Activated T-helper 17 cell treated with anti-CD3 and anti-CD28 coated beads, Interleukin-2, amount 50 U/mL, for 72 hours (primary cell): Measurements from ENCODE around the gene BLOC1S3. TPM values are rescaled to one million over a fixed set of nuclear protein-coding genes. Genes with fewer than 3 reads are reported as not detected.

ENCODE experiments used
- ATAC-seq: fragments of 150-1000 bp; cut with Tn5 transposase; replicated peaks from 2 replicates; pipeline ENCODE4 v1.10.0; 2021; ENCODE audit warnings: mild to moderate bottlenecking, moderate library complexity
- H3K27ac Mint-ChIP-seq: one replicate; pipeline ENCODE4 v1.8.0; 2022; ENCODE audit warnings: mixed read lengths
- H3K27me3 Mint-ChIP-seq: one replicate; pipeline ENCODE4 v1.8.0; 2022; ENCODE audit warnings: mixed read lengths
- H3K36me3 Mint-ChIP-seq: one replicate; pipeline ENCODE4 v1.8.0; 2022; ENCODE audit warnings: low read depth, mild to moderate bottlenecking, mixed read lengths
- H3K4me1 Mint-ChIP-seq: one replicate; pipeline ENCODE4 v1.8.0; 2022; ENCODE audit warnings: mixed read lengths
- H3K4me3 Mint-ChIP-seq: one replicate; pipeline ENCODE4 v1.8.0; 2022; ENCODE audit warnings: mild to moderate bottlenecking, mixed read lengths
- H3K9me3 Mint-ChIP-seq: one replicate; pipeline ENCODE4 v1.8.0; 2022; ENCODE audit warnings: mixed read lengths
- total RNA-seq, 2 donors: library from RNA; stranded (reverse); gene quantifications; one replicate each; pipeline ENCODE4 v1.2.3, GENCODE V29; 2022

The BLOC1S3 gene
- total RNA-seq, 2 donors from 2014 or later, result 13.9 to 16.7 TPM

DNA sequence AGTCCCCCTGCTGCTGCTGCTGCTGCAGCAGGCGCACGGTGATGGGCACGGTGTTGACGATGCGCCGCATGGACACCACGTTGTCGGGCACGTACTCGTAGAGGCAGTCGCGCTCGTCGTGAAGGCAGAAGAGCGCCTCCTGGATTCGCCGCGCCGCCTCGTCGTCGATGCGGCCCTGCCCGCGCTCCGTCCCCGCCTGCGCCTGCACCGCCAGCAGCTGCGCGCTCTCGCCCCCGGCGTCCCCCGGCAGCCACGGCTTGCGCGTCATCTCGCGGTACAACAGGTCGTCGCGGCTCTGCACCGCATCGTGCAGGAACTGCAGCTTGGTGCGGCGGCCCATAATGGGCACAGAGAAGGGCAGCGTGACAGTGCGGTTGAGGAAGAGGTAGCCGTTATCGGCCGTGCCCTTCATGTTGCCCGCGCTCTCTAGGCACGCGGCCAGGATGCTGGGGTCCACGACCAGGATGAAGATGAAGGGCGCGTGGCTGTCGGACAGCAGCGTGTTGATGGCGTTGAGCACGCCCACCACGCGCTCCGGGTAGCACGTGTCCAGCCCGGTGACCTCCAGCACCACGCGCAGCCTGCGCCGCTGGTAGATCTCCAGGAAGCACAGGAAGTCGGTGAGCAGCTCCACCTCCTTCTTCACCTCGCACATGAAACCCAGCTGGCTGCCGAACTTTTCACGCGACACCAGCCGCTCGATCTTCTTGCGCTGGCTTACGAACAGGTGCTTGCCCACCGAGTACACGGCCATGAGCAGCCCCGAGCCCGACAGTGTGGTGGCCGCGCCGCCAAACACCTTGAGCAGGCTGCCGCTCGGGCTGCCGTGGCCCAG is 25.9 kb upstream of the BLOC1S3 start:
- no peaks in the 10 kb centered on the region for H3K27me3 Mint-ChIP-seq
- peak overlapping the region; percentile 77 for H3K4me3 Mint-ChIP-seq
- H3K4me1 Mint-ChIP-seq, result peaks cover 16% of the 10 kb centered on the region
- H3K27ac Mint-ChIP-seq, result no peak overlapping the region
- peak; percentile 57 for ATAC-seq
- peaks cover 5% of the 10 kb centered on the region for H3K36me3 Mint-ChIP-seq
- H3K9me3 Mint-ChIP-seq, result no peaks in the 10 kb centered on the region

DNA sequence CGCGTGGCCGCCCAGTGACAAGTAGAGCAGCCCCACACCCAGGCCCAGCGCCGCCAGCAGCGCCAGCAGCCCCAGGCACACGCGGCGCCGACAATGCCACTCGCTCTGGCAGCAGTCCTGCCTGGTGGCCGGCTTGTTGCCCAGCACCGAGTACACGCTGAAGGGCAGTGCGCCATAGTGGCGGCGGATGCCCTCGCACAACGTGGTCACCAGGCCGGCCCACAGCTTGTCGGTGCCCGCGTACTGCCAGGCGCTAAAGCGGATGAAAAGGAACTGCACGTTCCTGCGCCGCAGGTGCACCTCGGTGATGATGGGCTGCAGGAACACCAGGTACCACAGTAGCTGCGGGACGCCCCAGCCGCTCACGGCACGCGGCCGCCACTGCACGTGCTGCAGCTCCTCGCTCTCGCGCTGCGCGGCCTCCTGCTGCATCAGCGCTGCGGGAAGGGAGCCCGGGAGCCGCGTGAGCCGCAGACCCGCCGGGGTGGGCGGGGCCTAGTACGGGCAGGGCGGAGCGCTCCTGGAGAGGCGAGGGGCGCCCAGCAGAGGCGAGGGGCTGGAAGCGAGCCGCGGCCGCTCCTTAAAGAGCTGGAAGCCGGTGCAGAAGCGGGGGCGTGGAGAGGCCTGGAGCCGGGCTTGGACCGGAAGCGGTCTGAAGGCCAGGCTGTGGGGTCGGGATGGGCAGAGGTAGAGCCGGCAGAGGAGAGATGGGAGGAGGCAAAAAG is 25.1 kb upstream of the BLOC1S3 start:
- peaks cover 3% of the 10 kb centered on the region for H3K27me3 Mint-ChIP-seq
- peak; percentile 19 for ATAC-seq
- no peaks in the 10 kb centered on the region for H3K9me3 Mint-ChIP-seq
- H3K4me1 Mint-ChIP-seq, result peaks cover 20% of the 10 kb centered on the region
- H3K4me3 Mint-ChIP-seq, result peak overlapping the region; percentile 77
- H3K36me3 Mint-ChIP-seq, result peaks cover 5% of the 10 kb centered on the region
- H3K27ac Mint-ChIP-seq, result no peak overlapping the region

DNA sequence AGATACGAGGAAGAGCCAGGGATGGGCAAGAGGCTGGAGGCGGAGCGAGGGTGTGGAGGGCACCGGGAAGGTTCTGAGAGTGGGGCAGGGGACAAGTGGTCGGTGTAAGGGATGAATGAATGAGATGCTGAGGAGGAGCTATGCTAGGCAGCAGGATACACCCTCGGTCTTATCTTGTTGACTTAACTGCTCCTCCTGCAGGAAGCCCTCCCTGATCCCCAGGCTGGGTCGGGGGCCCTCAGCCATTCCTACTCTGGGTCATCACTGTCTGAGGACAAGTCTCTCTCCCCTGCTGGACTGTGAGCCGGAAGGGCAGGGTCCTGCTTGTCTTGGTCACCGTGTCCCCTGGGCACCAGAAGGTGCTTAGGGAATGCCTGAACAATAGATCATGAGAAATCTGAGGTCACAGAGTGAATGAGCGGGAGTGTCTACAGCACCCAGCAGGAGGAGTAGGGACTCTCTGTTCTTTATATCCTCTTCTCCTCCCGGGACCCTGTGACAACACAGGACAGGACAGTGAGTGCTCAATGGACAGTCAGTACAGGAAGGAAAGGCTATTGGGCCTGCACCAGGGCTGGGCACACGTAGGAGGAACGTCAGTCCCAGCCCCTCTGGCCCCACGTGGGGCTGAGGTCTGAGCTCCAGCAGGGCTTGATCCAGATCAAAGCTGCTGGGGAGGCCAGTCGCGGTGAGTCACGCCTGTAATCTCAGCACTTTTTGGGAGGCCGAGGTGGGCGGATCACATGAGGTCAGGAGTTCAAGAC is 24.3 kb upstream of the BLOC1S3 start:
- Mint-ChIP-seq H3K27ac (no peak overlapping the region), H3K4me1 (peaks cover 18% of the 10 kb centered on the region)
- ATAC-seq, result peak; percentile 34

DNA sequence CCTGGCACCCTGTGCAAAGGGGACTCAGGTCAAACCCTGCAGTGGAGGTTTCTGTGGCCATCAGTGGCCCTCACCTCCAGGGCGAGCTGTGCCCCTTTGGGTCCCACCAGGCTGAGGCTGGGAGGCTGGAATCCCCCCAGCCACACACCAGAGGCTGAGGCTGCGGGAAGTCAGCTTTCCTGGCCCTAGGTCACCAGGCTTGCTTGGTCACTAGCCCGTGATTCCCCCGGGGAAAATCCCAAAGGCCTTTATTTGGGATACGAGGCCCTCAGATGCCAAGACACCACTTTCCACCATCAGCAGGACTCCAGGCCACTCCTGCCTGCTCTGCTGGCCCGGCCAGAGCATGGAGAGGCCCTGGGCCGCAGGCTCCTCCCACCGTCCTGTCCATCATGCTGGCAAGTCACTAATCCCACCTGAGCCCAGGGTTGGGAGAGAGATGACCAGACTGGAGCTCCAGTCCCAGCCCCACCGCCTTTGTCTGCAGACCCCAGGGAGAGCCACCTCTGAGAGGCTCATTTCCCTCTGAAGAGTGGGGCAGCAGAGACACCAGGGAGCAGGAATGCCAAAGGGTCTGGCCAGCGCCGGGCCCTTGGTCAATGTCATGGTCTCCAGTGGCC is 22.5 kb upstream of the BLOC1S3 start:
- Mint-ChIP-seq H3K36me3 (peaks cover 5% of the 10 kb centered on the region), H3K9me3 (no peaks in the 10 kb centered on the region), H3K4me1 (peaks cover 15% of the 10 kb centered on the region), H3K27me3 (peaks cover 3% of the 10 kb centered on the region), H3K27ac (no peak overlapping the region), H3K4me3 (no peak overlapping the region)
- ATAC-seq, result no peak

More for the DNA sequence above, 24.3 kb upstream of the BLOC1S3 start:
- H3K9me3 Mint-ChIP-seq, result no peaks in the 10 kb centered on the region
- peaks cover 3% of the 10 kb centered on the region for H3K27me3 Mint-ChIP-seq
- H3K4me3 Mint-ChIP-seq, result peak overlapping the region; percentile 50
- peaks cover 5% of the 10 kb centered on the region for H3K36me3 Mint-ChIP-seq

DNA sequence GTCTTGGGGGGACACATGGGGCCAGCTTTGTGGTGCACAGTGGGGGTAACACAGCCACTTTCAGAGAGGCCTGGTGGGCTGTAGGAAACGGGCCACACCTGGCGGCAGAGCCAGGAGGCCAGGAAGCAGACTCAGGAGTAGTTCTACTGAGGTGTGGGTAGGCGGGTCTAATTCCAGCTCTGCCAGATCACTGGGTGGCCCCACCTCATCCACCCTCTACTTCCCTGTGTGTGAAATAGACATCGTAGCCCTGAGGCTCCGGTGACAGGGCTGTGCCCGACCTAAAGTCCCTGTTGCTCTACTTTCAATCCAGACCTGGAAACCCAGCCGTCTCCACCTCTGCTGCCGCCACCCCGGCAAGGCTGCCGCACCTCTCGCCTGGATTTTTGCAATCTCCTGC is 21.8 kb upstream of the BLOC1S3 start:
- Mint-ChIP-seq H3K4me1 (peaks cover 15% of the 10 kb centered on the region), H3K36me3 (peaks cover 2% of the 10 kb centered on the region), H3K4me3 (no peak overlapping the region), H3K27ac (no peak overlapping the region), H3K27me3 (peaks cover 3% of the 10 kb centered on the region), H3K9me3 (no peaks in the 10 kb centered on the region)
- no peak for ATAC-seq

DNA sequence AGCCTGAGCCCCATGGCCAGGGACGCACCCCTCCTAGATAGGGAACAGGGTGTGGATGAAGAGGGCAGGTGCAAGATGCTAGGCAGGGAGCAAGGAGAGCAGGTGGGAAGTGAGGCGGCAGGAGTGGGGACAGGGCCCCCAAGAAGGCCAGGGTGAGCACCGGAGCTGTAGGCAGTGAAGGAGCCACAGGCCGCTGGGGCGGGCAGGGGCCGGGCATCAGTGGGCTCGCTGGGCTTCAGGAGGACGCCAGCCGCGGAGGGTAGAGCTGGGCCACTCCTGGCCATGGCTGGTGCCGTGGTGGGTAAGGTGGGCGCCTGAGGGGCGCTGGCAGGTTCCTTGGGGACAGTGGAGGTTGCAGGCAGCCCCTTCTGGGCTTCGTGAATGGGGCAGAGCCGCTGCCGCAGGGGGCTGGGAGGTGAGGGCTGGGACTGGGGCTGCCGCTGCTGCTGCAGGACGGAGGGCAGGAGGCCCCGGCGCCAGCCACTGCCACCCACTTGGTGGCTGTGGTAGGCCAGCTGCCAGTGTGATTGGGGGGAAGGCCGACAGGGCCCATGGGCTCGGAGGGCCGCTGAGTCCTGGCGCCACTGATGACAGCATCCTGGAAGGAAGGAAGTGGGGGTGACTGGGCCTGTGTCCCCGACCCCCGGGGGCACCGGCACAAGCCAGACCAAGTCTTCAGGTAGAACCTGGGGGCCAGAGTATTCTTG is 19.9 kb upstream of the BLOC1S3 start:
- Mint-ChIP-seq H3K27ac (no peak overlapping the region), H3K4me1 (peaks cover 12% of the 10 kb centered on the region), H3K9me3 (no peaks in the 10 kb centered on the region), H3K27me3 (peaks cover 3% of the 10 kb centered on the region), H3K36me3 (no peaks in the 10 kb centered on the region), H3K4me3 (no peak overlapping the region)
- no peak for ATAC-seq

DNA sequence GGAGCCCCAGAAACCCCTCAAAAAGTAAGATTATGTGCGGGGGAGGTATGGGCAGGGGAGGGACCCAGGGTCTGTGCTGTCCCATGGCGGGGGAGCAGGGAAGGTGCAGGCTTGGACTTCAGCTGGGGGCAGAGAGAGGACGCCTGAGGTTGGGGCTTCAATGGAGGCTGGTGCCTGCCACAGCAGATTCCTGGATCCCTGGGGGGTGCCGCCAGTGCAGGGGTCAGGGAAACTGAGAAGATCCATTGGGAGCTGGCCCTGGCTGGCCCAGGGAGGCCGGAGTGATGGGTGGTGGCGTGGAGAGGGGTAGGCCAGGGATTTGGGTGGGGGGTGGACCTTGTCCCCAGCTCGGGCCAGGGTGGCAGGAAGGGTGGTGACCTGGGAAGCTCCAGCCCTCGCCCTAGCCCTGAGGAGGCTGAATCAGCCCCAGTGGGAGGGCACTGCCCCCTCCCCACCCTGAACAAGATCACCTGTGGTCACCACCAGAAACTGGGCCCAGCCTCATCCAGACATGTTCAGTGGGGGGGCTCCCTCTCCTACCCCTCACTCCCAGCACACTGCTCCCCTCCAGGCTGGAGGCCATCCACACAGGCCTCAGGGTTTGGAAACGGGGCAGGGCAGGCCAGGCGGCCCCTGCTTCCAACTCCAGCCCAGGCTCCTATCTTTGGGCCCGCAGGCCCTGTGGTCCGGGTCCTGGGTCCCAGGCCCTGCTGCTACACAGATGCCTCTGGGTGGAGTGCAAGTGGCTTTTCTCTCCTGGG is 19.2 kb upstream of the BLOC1S3 start:
- H3K27ac Mint-ChIP-seq, result no peak overlapping the region

DNA sequence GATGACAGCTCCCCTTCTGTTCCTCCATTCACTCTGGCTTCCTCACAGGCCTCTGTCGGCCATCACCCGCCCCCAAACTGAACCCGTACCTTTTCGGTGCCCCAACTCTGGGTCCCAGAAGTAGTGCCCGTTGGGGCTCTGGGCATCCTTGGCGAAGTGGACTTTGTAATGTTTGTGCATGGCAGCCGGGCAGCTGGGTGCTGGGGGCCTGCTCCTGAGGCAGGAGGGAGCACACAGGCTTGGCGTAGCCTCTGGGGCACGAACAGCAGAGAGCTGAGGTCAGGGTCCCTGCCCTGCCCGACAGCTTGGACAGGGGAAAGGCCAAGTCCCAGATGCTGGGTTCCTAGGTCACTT is 18.6 kb upstream of the BLOC1S3 start:
- ATAC-seq, result no peak
- no peaks in the 10 kb centered on the region for H3K36me3 Mint-ChIP-seq
- H3K4me1 Mint-ChIP-seq, result peaks cover 11% of the 10 kb centered on the region
- H3K4me3 Mint-ChIP-seq, result no peak overlapping the region
- no peaks in the 10 kb centered on the region for H3K9me3 Mint-ChIP-seq
- H3K27me3 Mint-ChIP-seq, result peaks cover 3% of the 10 kb centered on the region
- H3K27ac Mint-ChIP-seq, result peak overlapping the region; percentile 6

More for the DNA sequence above, 19.2 kb upstream of the BLOC1S3 start:
- Mint-ChIP-seq H3K9me3 (no peaks in the 10 kb centered on the region), H3K27me3 (peaks cover 3% of the 10 kb centered on the region), H3K4me3 (no peak overlapping the region), H3K4me1 (peaks cover 11% of the 10 kb centered on the region), H3K36me3 (no peaks in the 10 kb centered on the region)
- ATAC-seq, result no peak

DNA sequence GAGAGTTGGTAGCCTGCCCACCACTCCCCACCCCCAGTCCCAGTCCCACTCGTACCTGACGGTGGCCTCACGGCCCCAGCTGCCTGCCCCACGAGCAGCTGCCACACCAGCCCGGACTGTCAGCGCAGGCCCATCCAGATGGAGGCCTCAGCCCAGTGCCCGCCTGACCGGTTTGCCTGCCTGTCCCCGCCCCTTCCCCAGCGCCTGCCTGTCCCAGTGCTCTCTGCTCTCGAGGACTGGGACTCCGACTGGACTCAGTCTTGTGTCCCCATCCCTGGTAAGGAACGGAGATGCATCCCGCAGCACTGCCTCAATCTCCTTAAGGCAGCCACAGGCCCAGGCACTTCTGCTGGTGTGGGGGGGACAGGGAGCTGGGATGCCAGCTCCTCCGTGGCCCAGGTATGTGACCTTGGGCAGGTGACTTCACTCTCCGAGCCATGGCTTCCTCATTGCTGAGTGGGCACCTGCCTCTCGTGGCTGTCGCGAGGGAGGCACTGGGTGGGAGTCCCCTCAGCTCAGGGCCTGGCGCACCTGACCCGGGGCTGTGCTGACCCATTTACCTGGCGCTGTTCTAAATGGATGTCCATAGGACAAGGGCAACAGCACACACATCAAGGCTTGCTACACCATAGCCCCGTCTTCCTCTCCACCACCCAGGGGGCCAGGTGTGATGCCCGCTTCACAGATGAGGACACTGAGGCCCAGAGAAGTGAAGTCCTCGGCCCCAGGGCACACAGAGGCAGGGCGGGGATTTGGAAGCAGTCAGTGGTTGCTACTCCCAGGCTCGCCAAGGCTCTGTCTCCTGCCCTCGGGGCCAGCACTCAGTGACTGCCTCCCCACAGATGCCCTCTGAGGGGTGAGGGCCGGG is 17.5 kb upstream of the BLOC1S3 start, which contains the start of gene NKPD1:
Gene NKPD1 (minus strand): TSS at position 113 of the 868 bp plus-strand sequence. CDS start 832 bp downstream, outside the sequence.
- peak within 1 kb of the TSS; percentile 6 for H3K27ac Mint-ChIP-seq
- no peaks in the 10 kb centered on the region for H3K9me3 Mint-ChIP-seq
- ATAC-seq, result no peak
- no peak within 1 kb of the TSS for H3K4me3 Mint-ChIP-seq
- peaks cover 11% of the 10 kb centered on the region for H3K4me1 Mint-ChIP-seq
- peaks cover 3% of the 10 kb centered on the region for H3K27me3 Mint-ChIP-seq
- H3K36me3 Mint-ChIP-seq, result no peaks in the 10 kb centered on the region

DNA sequence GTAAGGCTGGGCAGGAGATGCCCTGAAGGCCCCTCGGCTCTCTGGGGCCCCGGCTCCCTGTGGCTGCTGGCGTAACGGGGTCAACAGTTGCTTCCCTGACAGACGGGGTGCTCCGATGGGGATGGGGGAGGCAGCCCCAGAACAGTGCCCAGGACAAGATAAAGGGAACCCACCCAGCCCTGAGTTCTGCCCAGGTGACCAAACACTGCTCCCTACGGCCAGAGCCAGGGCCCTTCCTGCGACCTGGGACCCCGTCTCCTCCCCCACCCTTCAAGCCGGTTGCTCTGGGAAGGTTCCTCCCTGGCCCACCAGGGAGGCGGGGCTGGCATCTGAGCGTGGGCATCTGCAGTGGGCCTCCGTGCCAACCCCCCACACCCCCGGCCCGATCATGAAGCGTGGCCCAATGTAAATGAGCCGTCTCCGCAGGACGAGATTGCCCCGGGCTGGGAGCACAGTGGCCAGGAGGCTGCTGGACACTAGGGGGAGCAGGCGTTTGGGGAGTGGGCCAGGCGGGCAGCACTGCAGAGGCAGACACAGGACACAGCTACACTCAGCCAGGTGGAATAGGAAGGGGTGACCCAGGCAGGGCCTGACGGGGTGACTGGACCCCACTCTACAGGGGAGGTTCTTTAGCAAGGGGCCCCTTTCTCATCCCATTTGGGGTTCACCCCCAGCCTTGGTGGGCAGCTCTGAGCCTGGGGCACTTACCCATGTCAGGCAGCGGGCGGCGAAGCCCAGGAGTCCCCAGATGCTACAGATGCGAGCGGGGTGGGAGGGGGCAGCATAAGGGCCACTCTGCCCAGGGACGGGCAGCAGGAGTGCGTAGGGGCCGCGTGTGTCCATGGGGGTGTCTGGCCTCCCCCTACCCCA is 16.6 kb upstream of the BLOC1S3 start:
- Mint-ChIP-seq H3K27ac (no peak overlapping the region), H3K9me3 (no peaks in the 10 kb centered on the region), H3K36me3 (no peaks in the 10 kb centered on the region), H3K4me3 (no peak overlapping the region), H3K4me1 (peaks cover 13% of the 10 kb centered on the region), H3K27me3 (peaks cover 3% of the 10 kb centered on the region)
- no peak for ATAC-seq

DNA sequence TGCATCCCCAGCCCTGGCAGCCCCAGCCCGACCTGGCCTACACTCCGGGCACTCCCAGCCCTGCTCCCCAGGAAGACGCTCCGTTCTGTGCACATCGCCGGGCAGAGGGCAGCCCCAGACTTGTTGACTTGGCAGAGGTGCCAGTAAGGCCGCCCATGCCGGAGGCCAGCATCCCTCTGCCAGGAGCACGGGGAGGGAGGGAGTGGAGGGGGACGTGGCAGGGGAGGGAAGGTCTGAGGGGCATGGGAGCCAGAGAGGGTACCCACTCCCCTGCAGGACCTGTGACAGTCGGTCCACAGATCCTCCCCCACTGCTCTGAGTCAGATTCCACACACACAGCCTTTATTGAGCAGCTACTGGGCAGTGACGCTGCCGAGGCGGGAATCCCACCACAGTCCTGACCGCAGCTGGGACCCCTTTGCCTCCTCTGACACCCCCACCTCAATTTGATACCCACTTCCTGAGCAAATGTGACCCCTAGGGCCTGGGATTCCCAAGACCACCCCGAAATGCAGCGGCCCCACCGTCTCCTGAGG is 15.9 kb upstream of the BLOC1S3 start:
- H3K4me3 Mint-ChIP-seq, result no peak overlapping the region

More for the DNA sequence above, 15.9 kb upstream of the BLOC1S3 start:
- Mint-ChIP-seq H3K9me3 (no peaks in the 10 kb centered on the region), H3K4me1 (peaks cover 15% of the 10 kb centered on the region), H3K27ac (no peak overlapping the region), H3K27me3 (peaks cover 3% of the 10 kb centered on the region), H3K36me3 (no peaks in the 10 kb centered on the region)
- no peak for ATAC-seq
